K562 (cell line): ENCODE data around the gene IGSF9. TPM values are rescaled to one million over a fixed set of nuclear protein-coding genes. Genes with fewer than 3 reads are reported as not detected.

ENCODE experiments used
- AFF4 ChIP-seq: sonication (generic); formaldehyde crosslinking; IDR thresholded peaks from 2 replicates; pipeline ENCODE4 v1.8.0; 2023; ENCODE audit warnings: mild to moderate bottlenecking, missing genetic modification reagents
- ARHGAP35 ChIP-seq: fragments of 450-650 bp; IDR thresholded peaks from 2 replicates; pipeline ENCODE4 v1.6.1; 2018; ENCODE audit not compliant: partially characterized antibody
- GTF2E2 ChIP-seq: fragments of 200-800 bp; sonication (Bioruptor generic); IDR thresholded peaks from 2 replicates; pipeline ENCODE4 v1.6.1; 2016; ENCODE audit warnings: missing genetic modification characterization, missing compliant biosample characterization
- MTA3 ChIP-seq: fragments of 450-650 bp; formaldehyde crosslinking; IDR thresholded peaks from 2 replicates; pipeline ENCODE4 v1.6.1; 2017; ENCODE audit warnings: mild to moderate bottlenecking, borderline replicate concordance
- MXI1 ChIP-seq: IDR thresholded peaks from 2 replicates; pipeline ENCODE4 v1.6.1; 2011; ENCODE audit warnings: low read depth, mild to moderate bottlenecking, improper control_type of control experiment, low read length
- MYC ChIP-seq, 2 experiments: fragments of 250-450 bp in 1 of 2; sonication (Bioruptor Pico) in 1 of 2; IDR thresholded peaks; 2 replicates each; pipeline versions ENCODE4 v1.5.1 to v1.6.1; 2012 to 2021; ENCODE audit warnings: low read depth in 2 of 2, borderline replicate concordance in 1 of 2, improper control_type of control experiment in 1 of 2, low read length in 1 of 2, mild to moderate bottlenecking in 1 of 2, moderate library complexity in 1 of 2
- NONO ChIP-seq, 2 experiments: fragments of 200-400 bp in 1 of 2; fragments of 450-650 bp in 1 of 2; formaldehyde crosslinking in 1 of 2; IDR thresholded peaks; 2 replicates each; pipeline ENCODE4 v1.6.1; 2017; ENCODE audit warnings: low read depth in 2 of 2, mild to moderate bottlenecking in 2 of 2, moderate library complexity in 2 of 2, low read length in 1 of 2
- PRMT5 ChIP-seq: sonication (generic); formaldehyde crosslinking; IDR thresholded peaks from 2 replicates; pipeline ENCODE4 v1.5.0; 2020; ENCODE audit warnings: missing genetic modification reagents
- SIN3A ChIP-seq, 2 experiments: fragments of 150-350 bp in 1 of 2; IDR thresholded peaks; 2 replicates each; pipeline ENCODE4 v1.6.1; 2011 to 2016; ENCODE audit warnings: borderline replicate concordance in 2 of 2, low read depth in 2 of 2, low read length in 2 of 2, mild to moderate bottlenecking in 2 of 2, moderate library complexity in 2 of 2; ENCODE audit not compliant: control insufficient read depth in 1 of 2
- SP1 ChIP-seq: sonication (generic); formaldehyde crosslinking; IDR thresholded peaks from 2 replicates; pipeline ENCODE4 v1.8.1; 2022; ENCODE audit warnings: mild to moderate bottlenecking, missing genetic modification reagents
- TEAD4 ChIP-seq, 2 experiments: sonication (generic) in 1 of 2; formaldehyde crosslinking in 1 of 2; IDR thresholded peaks; 2 replicates each; pipeline versions ENCODE4 v1.6.1 to v1.8.0; 2012 to 2022; ENCODE audit warnings: borderline replicate concordance in 1 of 2, inconsistent platforms in 1 of 2, low read length in 1 of 2, mild to moderate bottlenecking in 1 of 2, missing genetic modification reagents in 1 of 2
- ZBTB11 ChIP-seq, 3 experiments: fragments of 200-800 bp in 1 of 3; fragments of 250-450 bp in 1 of 3; fragments of 450-650 bp in 1 of 3; sonication (Bioruptor Pico) in 1 of 3; sonication (Bioruptor generic) in 1 of 3; formaldehyde crosslinking in 1 of 3; IDR thresholded peaks; 2 replicates each; pipeline versions ENCODE4 v1.6.1 to v1.8.0; 2016 to 2022; ENCODE audit warnings: mild to moderate bottlenecking in 2 of 3, missing genetic modification characterization in 2 of 3, missing compliant biosample characterization in 1 of 3, moderate library complexity in 1 of 3
- ZBTB12 ChIP-seq: fragments of 250-450 bp; sonication (Bioruptor Pico); IDR thresholded peaks from 2 replicates; pipeline ENCODE4 v1.4.0; 2020
- ZNF124 ChIP-seq: sonication (generic); formaldehyde crosslinking; IDR thresholded peaks from 2 replicates; pipeline ENCODE4 v1.8.1; 2022; ENCODE audit warnings: missing genetic modification reagents
- ZNF23 ChIP-seq: fragments of 250-450 bp; sonication (Bioruptor Pico); IDR thresholded peaks from 2 replicates; pipeline ENCODE4 v1.4.0; 2020; ENCODE audit warnings: mild to moderate bottlenecking
- ZNF584 ChIP-seq: fragments of 200-800 bp; sonication (Bioruptor generic); IDR thresholded peaks from 2 replicates; pipeline ENCODE4 v1.6.1; 2016; ENCODE audit warnings: low read depth, mild to moderate bottlenecking, missing genetic modification characterization, missing compliant biosample characterization
- polyA plus RNA-seq, 8 experiments: library from polyadenylated mRNA; depleted of rRNA in 4 of 8; stranded (reverse) in 5 of 8; unstranded in 3 of 8; fragments of >200 nt; fragmentation: Nextera tagmentation in 2 of 8; fragmentation: Illumina TruSeq in 1 of 8; extraction: Ambion mirVana in 2 of 8; extraction: Trizol in 1 of 8; gene quantifications; 2 replicates each; pipeline versions ENCODE4 v1.2.1 to v1.2.3, GENCODE V29; 2011 to 2014; ENCODE audit warnings: inconsistent platforms in 1 of 8, missing spikeins in 1 of 8
- total RNA-seq, 7 experiments: library from RNA; depleted of rRNA in 6 of 7; stranded (reverse); fragments of >200 nt in 6 of 7; fragmentation: Illumina TruSeq in 2 of 7; extraction: Trizol in 2 of 7; gene quantifications; 2 replicates each; pipeline versions ENCODE4 v1.2.1 to v1.2.3, GENCODE V29; 2011 to 2021; ENCODE audit warnings: low replicate concordance in 1 of 7

IGSF9 gene
- total and polyA plus RNA-seq, 9 of the 15 experiments (the other 6 are each of a cell fraction or from before 2014, with no cell fraction given): 0.03 to 0.29 (median 0.07) TPM; not detected in 1

- 0 out of 4 replicates have a peak, but pooled peaks of 1 of the 2 experiments have one; percentile 36 for TF ChIP-seq NONO (IDR thresholded peaks at IDR 0.05; ENCODE audit: low read depth in 2 of 2, low read length in 1 of 2)
- no peak for TF ChIP-seq MXI1
- TF ChIP-seq SP1 (CRISPR knock-in tag): peak; percentile 82
- TF ChIP-seq GTF2E2 (tag): peak; percentile 51; the same call in 1 of the 2 replicates
- peak; percentile 95 for TF ChIP-seq MYC (IDR thresholded peaks at IDR 0.05; ENCODE audit: low read depth, low read length)
- TF ChIP-seq MYC (CRISPR knock-in tag; IDR thresholded peaks at IDR 0.05; ENCODE audit: borderline replicate concordance, low read depth): peak; percentile 90
- TF ChIP-seq ZNF23 (CRISPR knock-in tag): no peak
- TF ChIP-seq AFF4 (CRISPR knock-in tag): peak; percentile 89
- no peak for TF ChIP-seq TEAD4 (IDR thresholded peaks at IDR 0.05; ENCODE audit: low read length)
- TF ChIP-seq TEAD4 (CRISPR knock-in tag; IDR thresholded peaks at IDR 0.05; ENCODE audit: borderline replicate concordance): 0 out of 2 replicates have a peak, but pooled peaks have one; percentile 50
- no peak for TF ChIP-seq ZBTB11 (CRISPR knock-in tag; IDR thresholded peaks at IDR 0.05)
- peak; percentile 92 for TF ChIP-seq MTA3
- no peak for TF ChIP-seq ARHGAP35
- no peak for TF ChIP-seq ZBTB12
- no peak for TF ChIP-seq ZNF584 (CRISPR knock-in tag)
- TF ChIP-seq ZNF124 (CRISPR knock-in tag): no peak
- TF ChIP-seq SIN3A (IDR thresholded peaks at IDR 0.05; ENCODE audit: borderline replicate concordance in 2 of 2, control insufficient read depth in 1 of 2, low read depth in 2 of 2, low read length in 2 of 2): 0 out of 4 replicates have a peak, but pooled peaks of 1 of the 2 experiments have one; percentile 54
- TF ChIP-seq PRMT5 (CRISPR knock-in tag): peak; percentile 6; the same call in 1 of the 2 replicates
Measured at GRCh38 chr1:159924791-159925718, 20.4 kb downstream of the IGSF9 start, which contains the start of gene TAGLN2 (continued).
